Prostate gland (tissue), 2 donors: ENCODE data around the gene NSUN6. TPM values are rescaled to one million over a fixed set of nuclear protein-coding genes. Genes with fewer than 3 reads are reported as not detected.

Experiments
- DNase-seq: peaks from one replicate; pipeline ENCODE4 v3.0.0-alpha.2; 2019; ENCODE audit warnings: low spot score
- H3K27ac ChIP-seq, 2 donors: fragments of 200-600 bp; sonication (generic); 2 replicates each; pipeline ENCODE4 v1.5.1; 2017 to 2019
- H3K27me3 ChIP-seq: fragments of 200-600 bp; sonication (generic); replicated peaks from 2 replicates; pipeline ENCODE4 v1.5.1; 2019; ENCODE audit not compliant: insufficient read depth
- H3K36me3 ChIP-seq, 2 donors: fragments of 200-600 bp; sonication (generic); 1 replicate in 1 of 2; 2 replicates in 1 of 2; pipeline versions ENCODE4 v1.5.1 to v1.8.1; 2017 to 2019
- H3K4me1 ChIP-seq: fragments of 200-600 bp; sonication (generic); replicated peaks from 2 replicates; pipeline ENCODE4 v1.5.1; 2019
- H3K4me3 ChIP-seq, 2 donors: fragments of 200-600 bp; sonication (generic); 2 replicates each; pipeline ENCODE4 v1.5.1; 2017 to 2019
- H3K9me3 ChIP-seq: fragments of 200-600 bp; sonication (generic); 2 replicates; pipeline ENCODE4 v1.5.1; 2017
- CTCF ChIP-seq, 4 experiments: fragments of 200-600 bp in 2 of 4; fragments of 450-650 bp in 2 of 4; sonication (generic) in 2 of 4; IDR thresholded peaks; 1 replicate in 3 of 4; 2 replicates in 1 of 4; pipeline ENCODE4 v1.5.1; 2016 to 2019; ENCODE audit warnings: antibody characterized with exemption in 4 of 4, mild to moderate bottlenecking in 2 of 4, moderate library complexity in 2 of 4
- POLR2A ChIP-seq: fragments of 450-650 bp; IDR thresholded peaks from one replicate; pipeline ENCODE4 v1.6.1; 2016; ENCODE audit warnings: antibody characterized with exemption, mild to moderate bottlenecking
- POLR2AphosphoS5 ChIP-seq: sonication (generic); formaldehyde crosslinking; IDR thresholded peaks from one replicate; pipeline ENCODE4 v1.6.1; 2017; ENCODE audit warnings: antibody characterized with exemption
- WGBS: methylation state at CpG from one replicate; pipeline ENCODE4 v1.1.5; 2018; 5-methylcytosine and 5-hydroxymethylcytosine counted together
- intact Hi-C: fragments of 100-400 bp; cut with DNase I; formaldehyde crosslinking; loops from one replicate; pipeline ENCODE4 v1.14.2; 2022
- total RNA-seq, 2 donors: library from RNA; depleted of rRNA; stranded (reverse); fragments of >200 nt; gene quantifications; one replicate each; pipeline ENCODE4 v1.1.0, GENCODE V29; 2016

Gene NSUN6
- 10 to 100 TPM; 11.7 to 17.1 TPM for total RNA-seq

GRCh38 chr10:18651324-18652007 lies at the start of gene NSUN6:
TSS of gene NSUN6 (minus strand) at chr10:18651587. CDS start at chr10:18651203, 384 bp downstream.
- Histone ChIP-seq H3K36me3 (no peaks in the 10 kb centered on the region), H3K27ac (peak within 1 kb of the TSS; percentile 87 to 91), H3K27me3 (no peaks in the 10 kb centered on the region), H3K4me1 (no peaks in the 10 kb centered on the region), H3K4me3 (peak within 1 kb of the TSS; percentile 55), H3K9me3 (no peaks in the 10 kb centered on the region)
- intact Hi-C loops = no loop called here
- TF ChIP-seq POLR2AphosphoS5 (peak; percentile 94), POLR2A (peak; percentile 79), CTCF (IDR thresholded peaks at IDR 0.05) (peak in 1 of 4 experiments; percentile 33)
- under 1% methylated on average over 39 of the region's 39 CpGs for WGBS
- peak; percentile 88 for DNase-seq

GRCh38 chr10:18699849-18700840 lies 48.8 kb upstream of the NSUN6 start:
- intact Hi-C loops = no loop called here
- Histone ChIP-seq H3K27me3 (no peaks in the 10 kb centered on the region), H3K36me3 (no peaks in the 10 kb centered on the region), H3K27ac (no peak overlapping the region), H3K4me1 (no peaks in the 10 kb centered on the region), H3K9me3 (no peaks in the 10 kb centered on the region), H3K4me3 (no peak overlapping the region)
- 47% methylated on average over 6 of the region's 6 CpGs for WGBS
- no peak for DNase-seq
- TF ChIP-seq CTCF (IDR thresholded peaks at IDR 0.05) (no peak), POLR2A (no peak), POLR2AphosphoS5 (no peak)

- H3K4me3 ChIP-seq = no peak overlapping the region
- no peaks in the 10 kb centered on the region for H3K36me3 ChIP-seq
- no peaks in the 10 kb centered on the region for H3K4me1 ChIP-seq
- H3K9me3 ChIP-seq = no peaks in the 10 kb centered on the region
- WGBS = 86% methylated on average over 6 of the region's 6 CpGs
- H3K27ac ChIP-seq = no peak overlapping the region
- DNase-seq = no peak
- no peaks in the 10 kb centered on the region for H3K27me3 ChIP-seq
- no peak for TF ChIP-seq CTCF (IDR thresholded peaks at IDR 0.05)
- no peak for TF ChIP-seq POLR2A
- TF ChIP-seq POLR2AphosphoS5 = no peak
- intact Hi-C loops = no loop called here
Measured at GRCh38 chr10:18690541-18690940, 39.2 kb upstream of the NSUN6 start.

- no peaks in the 10 kb centered on the region for H3K4me1 ChIP-seq
- H3K27me3 ChIP-seq = no peaks in the 10 kb centered on the region
- 10% methylated on average over 3 of the region's 3 CpGs for WGBS
- no peaks in the 10 kb centered on the region for H3K9me3 ChIP-seq
- DNase-seq = no peak
- no peak overlapping the region for H3K27ac ChIP-seq
- intact Hi-C loops = no loop called here
- no peaks in the 10 kb centered on the region for H3K36me3 ChIP-seq
- no peak overlapping the region for H3K4me3 ChIP-seq
- TF ChIP-seq CTCF (IDR thresholded peaks at IDR 0.05) = peak in 2 of 4 experiments; percentile 21 to 40
- no peak for TF ChIP-seq POLR2A
Measured at GRCh38 chr10:18689498-18689897, 38.1 kb upstream of the NSUN6 start.
